Measurements from ENCODE around the gene ZNF385B.

DNA sequence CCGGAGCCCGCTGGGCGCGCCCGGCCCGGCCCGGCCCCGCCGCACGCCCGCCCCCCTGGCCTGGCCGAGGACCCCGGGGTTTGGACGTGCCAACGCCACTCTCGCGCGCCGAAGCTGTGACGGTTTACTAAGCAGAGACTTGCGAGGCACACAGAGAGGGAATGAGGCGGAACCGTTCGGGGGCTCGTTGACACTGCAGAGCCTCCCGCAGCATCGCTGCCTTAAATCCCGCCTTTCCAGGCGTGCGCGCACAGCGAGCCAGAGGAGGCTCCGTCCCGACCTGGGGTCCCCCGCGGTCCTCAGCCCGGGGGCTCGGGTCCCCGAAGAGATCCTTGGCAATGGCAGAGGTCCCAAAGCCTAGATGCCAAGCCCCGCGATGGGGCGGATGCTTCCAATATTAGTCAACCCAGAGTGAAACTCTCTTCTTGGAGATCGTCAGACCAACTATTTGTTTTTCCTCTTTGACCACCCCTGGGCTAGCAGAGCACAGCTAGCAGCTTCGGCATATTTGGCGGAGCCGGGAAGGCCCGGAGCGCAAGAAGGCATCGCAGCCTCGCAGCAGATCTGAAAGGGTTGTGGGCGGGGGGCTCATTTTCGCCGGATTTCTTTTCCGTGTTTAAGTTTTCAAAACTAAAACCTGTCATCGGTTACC lies at the start of gene ZNF385B:
- TF ChIP-seq TEAD4 (IDR thresholded peaks at IDR 0.05) (no peak), YY1 (IDR thresholded peaks at IDR 0.05; ENCODE audit: low read depth) (no peak), RAD21 (IDR thresholded peaks at IDR 0.05; ENCODE audit: low read depth) (no peak), FOXM1 (IDR thresholded peaks at IDR 0.05; ENCODE audit: borderline replicate concordance, low read depth) (no peak), TAF1 (IDR thresholded peaks at IDR 0.05; ENCODE audit: low read depth) (0 out of 2 replicates have a peak, but pooled peaks have one; percentile 12), TCF12 (IDR thresholded peaks at IDR 0.05; ENCODE audit: low read depth) (no peak), CEBPB (IDR thresholded peaks at IDR 0.05) (no peak), EP300 (IDR thresholded peaks at IDR 0.05; ENCODE audit: borderline replicate concordance) (no peak), ZBTB7A (IDR thresholded peaks at IDR 0.05; ENCODE audit: low read depth) (peak; percentile 53; the same call in 1 of the 2 replicates), NFIC (IDR thresholded peaks at IDR 0.05) (no peak), EGR1 (IDR thresholded peaks at IDR 0.05) (no peak)
- TF ChIP-seq, protein P1, sequence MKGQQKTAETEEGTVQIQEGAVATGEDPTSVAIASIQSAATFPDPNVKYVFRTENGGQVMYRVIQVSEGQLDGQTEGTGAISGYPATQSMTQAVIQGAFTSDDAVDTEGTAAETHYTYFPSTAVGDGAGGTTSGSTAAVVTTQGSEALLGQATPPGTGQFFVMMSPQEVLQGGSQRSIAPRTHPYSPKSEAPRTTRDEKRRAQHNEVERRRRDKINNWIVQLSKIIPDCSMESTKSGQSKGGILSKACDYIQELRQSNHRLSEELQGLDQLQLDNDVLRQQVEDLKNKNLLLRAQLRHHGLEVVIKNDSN (IDR thresholded peaks at IDR 0.05) = no peak
- TF ChIP-seq, protein P2, sequence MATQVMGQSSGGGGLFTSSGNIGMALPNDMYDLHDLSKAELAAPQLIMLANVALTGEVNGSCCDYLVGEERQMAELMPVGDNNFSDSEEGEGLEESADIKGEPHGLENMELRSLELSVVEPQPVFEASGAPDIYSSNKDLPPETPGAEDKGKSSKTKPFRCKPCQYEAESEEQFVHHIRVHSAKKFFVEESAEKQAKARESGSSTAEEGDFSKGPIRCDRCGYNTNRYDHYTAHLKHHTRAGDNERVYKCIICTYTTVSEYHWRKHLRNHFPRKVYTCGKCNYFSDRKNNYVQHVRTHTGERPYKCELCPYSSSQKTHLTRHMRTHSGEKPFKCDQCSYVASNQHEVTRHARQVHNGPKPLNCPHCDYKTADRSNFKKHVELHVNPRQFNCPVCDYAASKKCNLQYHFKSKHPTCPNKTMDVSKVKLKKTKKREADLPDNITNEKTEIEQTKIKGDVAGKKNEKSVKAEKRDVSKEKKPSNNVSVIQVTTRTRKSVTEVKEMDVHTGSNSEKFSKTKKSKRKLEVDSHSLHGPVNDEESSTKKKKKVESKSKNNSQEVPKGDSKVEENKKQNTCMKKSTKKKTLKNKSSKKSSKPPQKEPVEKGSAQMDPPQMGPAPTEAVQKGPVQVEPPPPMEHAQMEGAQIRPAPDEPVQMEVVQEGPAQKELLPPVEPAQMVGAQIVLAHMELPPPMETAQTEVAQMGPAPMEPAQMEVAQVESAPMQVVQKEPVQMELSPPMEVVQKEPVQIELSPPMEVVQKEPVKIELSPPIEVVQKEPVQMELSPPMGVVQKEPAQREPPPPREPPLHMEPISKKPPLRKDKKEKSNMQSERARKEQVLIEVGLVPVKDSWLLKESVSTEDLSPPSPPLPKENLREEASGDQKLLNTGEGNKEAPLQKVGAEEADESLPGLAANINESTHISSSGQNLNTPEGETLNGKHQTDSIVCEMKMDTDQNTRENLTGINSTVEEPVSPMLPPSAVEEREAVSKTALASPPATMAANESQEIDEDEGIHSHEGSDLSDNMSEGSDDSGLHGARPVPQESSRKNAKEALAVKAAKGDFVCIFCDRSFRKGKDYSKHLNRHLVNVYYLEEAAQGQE (IDR thresholded peaks at IDR 0.05; ENCODE audit: low read depth) = no peak

Data from Ishikawa (cell line).